ENCODE results near the gene TREML4. TPM values are rescaled to one million over a fixed set of nuclear protein-coding genes. Genes with fewer than 3 reads are reported as not detected.

Gene TREML4
- total and polyA plus RNA-seq, 2 experiments from 2014 or later = not detected

DNA sequence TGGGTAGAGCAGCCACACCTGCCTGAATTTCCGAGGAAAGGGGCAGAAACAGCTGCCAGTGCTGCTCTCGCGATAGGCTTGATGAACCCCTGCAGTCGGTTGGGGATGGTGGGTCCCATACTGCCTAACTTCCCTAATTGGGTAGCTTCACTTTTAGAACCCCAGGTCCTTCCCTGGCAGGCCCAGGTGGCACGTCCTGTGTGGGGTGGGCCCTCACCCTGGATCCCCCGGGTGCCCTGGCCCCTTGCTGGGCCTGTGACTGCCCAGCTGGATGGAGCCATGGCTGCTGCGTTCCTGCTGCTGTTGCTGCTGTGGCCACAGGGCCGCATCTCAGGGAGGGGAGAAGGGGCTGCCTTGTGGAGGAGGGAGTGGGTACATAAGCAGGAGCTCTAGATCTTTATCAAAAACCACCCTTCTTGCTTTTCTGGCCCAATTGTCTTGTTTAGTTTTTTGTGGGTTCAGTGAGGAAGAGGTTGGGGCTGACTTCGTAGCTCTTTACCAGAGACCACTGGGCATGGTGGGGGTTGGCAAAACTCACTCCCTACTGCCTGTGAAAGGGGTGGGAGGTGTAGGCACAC lies 19.2 kb downstream of the TREML4 start:
- H3K9me2 ChIP-seq (replicated peaks; ENCODE audit: insufficient read depth) = no peaks in the 10 kb centered on the region
- no peak for DNase-seq (ENCODE audit: low spot score)
- no peak overlapping the region for H3K4me3 ChIP-seq
- no peaks in the 10 kb centered on the region for H3K27me3 ChIP-seq
- no peaks in the 10 kb centered on the region for H3K79me2 ChIP-seq
- WGBS (ENCODE audit: low lambda C conversion rate, missing lambda C conversion rate) = 85% methylated on average over 9 of the region's 9 CpGs
- no peak overlapping the region for H2AFZ ChIP-seq
- H3K4me2 ChIP-seq = no peak overlapping the region
- H3K36me3 ChIP-seq (replicated peaks; ENCODE audit: insufficient read depth, low read depth) = no peaks in the 10 kb centered on the region
- no peaks in the 10 kb centered on the region for H3K9me3 ChIP-seq (ENCODE audit: low read depth)
- TF ChIP-seq, protein P1, sequence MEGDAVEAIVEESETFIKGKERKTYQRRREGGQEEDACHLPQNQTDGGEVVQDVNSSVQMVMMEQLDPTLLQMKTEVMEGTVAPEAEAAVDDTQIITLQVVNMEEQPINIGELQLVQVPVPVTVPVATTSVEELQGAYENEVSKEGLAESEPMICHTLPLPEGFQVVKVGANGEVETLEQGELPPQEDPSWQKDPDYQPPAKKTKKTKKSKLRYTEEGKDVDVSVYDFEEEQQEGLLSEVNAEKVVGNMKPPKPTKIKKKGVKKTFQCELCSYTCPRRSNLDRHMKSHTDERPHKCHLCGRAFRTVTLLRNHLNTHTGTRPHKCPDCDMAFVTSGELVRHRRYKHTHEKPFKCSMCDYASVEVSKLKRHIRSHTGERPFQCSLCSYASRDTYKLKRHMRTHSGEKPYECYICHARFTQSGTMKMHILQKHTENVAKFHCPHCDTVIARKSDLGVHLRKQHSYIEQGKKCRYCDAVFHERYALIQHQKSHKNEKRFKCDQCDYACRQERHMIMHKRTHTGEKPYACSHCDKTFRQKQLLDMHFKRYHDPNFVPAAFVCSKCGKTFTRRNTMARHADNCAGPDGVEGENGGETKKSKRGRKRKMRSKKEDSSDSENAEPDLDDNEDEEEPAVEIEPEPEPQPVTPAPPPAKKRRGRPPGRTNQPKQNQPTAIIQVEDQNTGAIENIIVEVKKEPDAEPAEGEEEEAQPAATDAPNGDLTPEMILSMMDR (IDR thresholded peaks at IDR 0.05; ENCODE audit: poor library complexity) = no peak
- TF ChIP-seq EZH2phosphoT487 (IDR thresholded peaks at IDR 0.05; ENCODE audit: low read depth, severe bottlenecking, unreplicated experiment) (no peak), EZH2 (IDR thresholded peaks at IDR 0.05; ENCODE audit: borderline replicate concordance) (no peak)
- no peaks in the 10 kb centered on the region for H4K20me1 ChIP-seq (ENCODE audit: insufficient read depth, poor library complexity, severe bottlenecking)
- H3K27ac ChIP-seq = no peak overlapping the region
- H3K4me1 ChIP-seq (ENCODE audit: insufficient read depth) = no peaks in the 10 kb centered on the region

DNA sequence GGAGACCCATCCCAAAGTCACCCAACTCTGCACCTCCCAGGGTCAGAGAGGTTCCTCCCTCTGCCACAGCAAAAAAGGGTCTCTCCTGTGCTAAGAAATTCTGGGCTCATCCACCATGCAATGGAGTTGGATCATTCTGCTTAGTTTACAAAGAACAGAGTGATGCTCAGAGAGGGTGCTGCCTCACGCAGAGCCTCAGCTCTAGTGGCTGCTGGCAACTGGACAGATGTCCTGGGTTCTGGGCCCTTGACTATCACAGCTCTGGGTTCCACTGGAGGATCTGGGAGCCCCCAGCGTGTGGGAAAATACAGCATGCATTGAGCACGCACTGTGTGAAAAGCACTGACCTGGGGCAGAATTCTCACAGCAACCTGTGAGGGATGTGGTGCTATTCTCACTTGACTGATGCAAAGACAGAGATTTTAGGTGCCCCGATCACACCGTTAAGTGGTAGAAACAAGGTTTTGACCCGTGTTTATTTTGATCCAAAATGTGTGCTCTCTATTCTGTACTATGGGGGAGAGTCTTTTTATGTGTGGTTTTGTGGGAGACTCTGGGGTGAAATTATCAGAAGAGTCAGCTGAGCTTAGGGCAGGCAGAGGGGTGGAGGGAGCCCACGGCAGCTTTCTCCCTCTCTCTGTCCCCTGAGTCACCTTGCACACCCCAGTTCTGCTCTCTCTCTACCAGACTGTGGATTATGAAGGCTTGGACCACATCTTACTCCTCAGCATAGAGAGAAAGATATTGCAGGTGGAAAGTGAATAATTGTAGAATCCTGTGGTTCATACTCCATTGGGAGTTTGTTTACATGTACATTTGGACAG lies 19.9 kb downstream of the TREML4 start:
- WGBS (ENCODE audit: low lambda C conversion rate, missing lambda C conversion rate) = 84% methylated on average over 7 of the region's 7 CpGs
- DNase-seq (ENCODE audit: low spot score) = no peak
- TF ChIP-seq EZH2phosphoT487 (IDR thresholded peaks at IDR 0.05; ENCODE audit: low read depth, severe bottlenecking, unreplicated experiment) = no peak
- TF ChIP-seq EZH2 (IDR thresholded peaks at IDR 0.05; ENCODE audit: borderline replicate concordance) = no peak
- TF ChIP-seq, protein P1 (IDR thresholded peaks at IDR 0.05; ENCODE audit: poor library complexity) = no peak
- Histone ChIP-seq H3K79me2 (no peaks in the 10 kb centered on the region), H3K36me3 (replicated peaks; ENCODE audit: insufficient read depth, low read depth) (no peaks in the 10 kb centered on the region), H3K27me3 (no peaks in the 10 kb centered on the region), H3K9me3 (ENCODE audit: low read depth) (no peaks in the 10 kb centered on the region), H2AFZ (no peak overlapping the region), H3K4me1 (ENCODE audit: insufficient read depth) (no peaks in the 10 kb centered on the region), H3K4me2 (no peak overlapping the region), H3K9me2 (replicated peaks; ENCODE audit: insufficient read depth) (no peaks in the 10 kb centered on the region), H3K4me3 (no peak overlapping the region), H4K20me1 (ENCODE audit: insufficient read depth, poor library complexity, severe bottlenecking) (no peaks in the 10 kb centered on the region), H3K27ac (no peak overlapping the region)

DNA sequence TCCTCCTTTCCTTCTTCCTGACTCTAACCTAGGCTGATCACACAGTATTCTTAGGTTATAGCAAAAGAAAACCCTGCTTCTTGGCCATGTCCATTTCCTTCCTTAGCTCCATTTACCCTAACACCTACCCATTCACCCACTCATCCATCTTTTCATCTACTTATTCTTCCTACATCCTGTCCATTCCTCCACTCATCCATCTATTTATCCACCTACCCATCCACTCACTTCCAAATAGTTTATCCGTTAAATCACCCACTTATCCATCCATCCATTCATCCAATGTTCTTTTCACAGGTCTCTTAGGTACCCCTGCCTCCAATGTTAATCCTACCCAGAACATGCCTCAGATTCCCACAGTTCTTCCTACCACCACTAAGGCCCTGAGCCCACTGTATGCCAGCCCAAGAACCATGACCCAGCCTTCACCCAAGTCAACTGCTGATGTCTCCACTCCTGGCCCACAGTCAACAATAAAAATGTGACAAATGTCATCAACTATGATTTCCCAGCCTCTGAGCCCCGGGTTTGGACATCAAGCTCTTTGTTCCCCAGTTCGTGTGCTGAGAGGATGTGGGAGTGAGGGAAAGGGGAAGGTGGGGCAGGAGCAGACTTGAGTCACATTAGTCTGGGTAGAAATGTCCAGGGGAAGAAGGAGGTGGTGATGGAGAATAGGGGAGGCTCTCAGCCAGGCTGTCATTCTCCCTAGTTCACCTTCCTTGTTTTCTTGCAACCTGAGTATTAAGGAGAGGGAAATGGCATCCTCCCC lies 24.4 kb downstream of the TREML4 start:
- TF ChIP-seq, protein P1 (IDR thresholded peaks at IDR 0.05; ENCODE audit: poor library complexity) = no peak
- TF ChIP-seq EZH2phosphoT487 (IDR thresholded peaks at IDR 0.05; ENCODE audit: low read depth, severe bottlenecking, unreplicated experiment) (no peak), EZH2 (IDR thresholded peaks at IDR 0.05; ENCODE audit: borderline replicate concordance) (no peak)

More for the DNA sequence above, 24.4 kb downstream of the TREML4 start:
- H3K27ac ChIP-seq = no peak overlapping the region
- H3K79me2 ChIP-seq = no peaks in the 10 kb centered on the region
- H3K4me1 ChIP-seq (ENCODE audit: insufficient read depth) = peaks cover 11% of the 10 kb centered on the region
- 64% methylated on average over 3 of the region's 3 CpGs for WGBS (ENCODE audit: low lambda C conversion rate, missing lambda C conversion rate)
- no peaks in the 10 kb centered on the region for H3K36me3 ChIP-seq (replicated peaks; ENCODE audit: insufficient read depth, low read depth)
- H4K20me1 ChIP-seq (ENCODE audit: insufficient read depth, poor library complexity, severe bottlenecking) = no peaks in the 10 kb centered on the region
- H3K27me3 ChIP-seq = no peaks in the 10 kb centered on the region
- no peaks in the 10 kb centered on the region for H3K9me3 ChIP-seq (ENCODE audit: low read depth)
- H2AFZ ChIP-seq = no peak overlapping the region
- H3K4me2 ChIP-seq = no peak overlapping the region
- DNase-seq (ENCODE audit: low spot score) = no peak
- no peak overlapping the region for H3K4me3 ChIP-seq
- no peaks in the 10 kb centered on the region for H3K9me2 ChIP-seq (replicated peaks; ENCODE audit: insufficient read depth)
